A549 (cell line): Measurements from ENCODE around the gene OCA2. TPM values are rescaled to one million over a fixed set of nuclear protein-coding genes. Genes with fewer than 3 reads are reported as not detected.
"Not testable (repeated sequence)": the region's sequence is repeated elsewhere in the genome, so short reads cannot be mapped to it uniquely, and the experiment has no call there.

Source experiments
- ATAC-seq, 2 experiments: fragments of 200-7000 bp in 1 of 2; fragments of >200 bp in 1 of 2; cut with Nextera tagmentation in 1 of 2; cut with Tn5 transposase in 1 of 2; 3 replicates each; pipeline versions ENCODE4 v1.8.0 to v1.9.1; 2018 to 2020; ENCODE audit warnings: mild to moderate bottlenecking in 1 of 2, moderate library complexity in 1 of 2
- CTCF ChIA-PET: fragments of 300-600 bp; sonication (Branson Sonifier 250); formaldehyde crosslinking; extraction: SDS; loops from one replicate; lab custom pipeline; 2021; ENCODE audit warnings: antibody characterized with exemption, inconsistent platforms; lab: Yijun Ruan, JAX
- POLR2A ChIA-PET: fragments of 350-600 bp; formaldehyde crosslinking; extraction: SDS; loops from one replicate; lab custom pipeline; 2021; ENCODE audit warnings: antibody characterized with exemption, inconsistent platforms; lab: Yijun Ruan, JAX
- DNase-seq, 2 experiments: peaks; one replicate each; pipeline versions ENCODE4 v3.0.0 to v3.0.0-alpha.2; 2011 to 2016; ENCODE audit warnings: low read depth in 1 of 2, low spot score in 1 of 2
- FAIRE-seq: peaks from 2 replicates; lab custom pipeline; 2011; peaks lifted over from hg19 to GRCh38; lab: Jason Lieb, UNC
- H3K27ac ChIP-seq, 2 experiments: fragments of >200 bp; sonication (Bioruptor Twin); formaldehyde crosslinking; 3 replicates each; pipeline ENCODE4 v1.5.1; 2016 to 2017
- H3K4me1 ChIP-seq: fragments of >200 bp; sonication (Bioruptor Twin); formaldehyde crosslinking; 3 replicates; pipeline ENCODE4 v1.6.1; 2016
- H3K4me2 ChIP-seq: fragments of >200 bp; sonication (Bioruptor Twin); formaldehyde crosslinking; 3 replicates; pipeline ENCODE4 v1.6.1; 2016
- H3K4me3 ChIP-seq: fragments of >200 bp; sonication (Bioruptor Twin); formaldehyde crosslinking; 3 replicates; pipeline ENCODE4 v1.5.1; 2016
- H3K9me3 ChIP-seq: fragments of >200 bp; sonication (Bioruptor Twin); formaldehyde crosslinking; 3 replicates; pipeline ENCODE4 v1.6.1; 2016
- CHD4 ChIP-seq: fragments of 200-600 bp; sonication (generic); IDR thresholded peaks from 2 replicates; pipeline ENCODE4 v1.6.1; 2016; ENCODE audit warnings: antibody characterized with exemption, mild to moderate bottlenecking, borderline replicate concordance
- EP300 ChIP-seq, 2 experiments: fragments of >200 bp; sonication (Bioruptor Twin); formaldehyde crosslinking; IDR thresholded peaks; 2 replicates in 1 of 2; 3 replicates in 1 of 2; pipeline ENCODE4 v1.6.1; 2016 to 2017
- GATA3 ChIP-seq: IDR thresholded peaks from 2 replicates; pipeline ENCODE4 v1.6.1; 2012; ENCODE audit warnings: borderline replicate concordance
- HOXA7 ChIP-seq: fragments of 250-450 bp; sonication (Bioruptor Pico); IDR thresholded peaks from 2 replicates; pipeline ENCODE4 v1.5.0; 2020; ENCODE audit warnings: mild to moderate bottlenecking, moderate library complexity
- JUN ChIP-seq, 2 experiments: fragments of >200 bp; sonication (Bioruptor Twin); formaldehyde crosslinking; IDR thresholded peaks; 2 replicates in 1 of 2; 3 replicates in 1 of 2; pipeline ENCODE4 v1.6.1; 2016 to 2017
- KDM1A ChIP-seq: fragments of 200-600 bp; sonication (generic); IDR thresholded peaks from 2 replicates; pipeline ENCODE4 v1.6.1; 2016; ENCODE audit warnings: low read depth, mild to moderate bottlenecking
- KDM5A ChIP-seq: fragments of 200-600 bp; sonication (generic); IDR thresholded peaks from 2 replicates; pipeline ENCODE4 v1.6.1; 2016; ENCODE audit warnings: antibody characterized with exemption, mild to moderate bottlenecking
- NPAS2 ChIP-seq: fragments of 250-450 bp; sonication (Bioruptor Pico); IDR thresholded peaks from 2 replicates; pipeline ENCODE4 v1.8.0; 2022; ENCODE audit warnings: mild to moderate bottlenecking, moderate library complexity, borderline replicate concordance
- NR3C1 ChIP-seq: fragments of >200 bp; sonication (Bioruptor Twin); formaldehyde crosslinking; IDR thresholded peaks from 3 replicates; pipeline ENCODE4 v1.6.1; 2017
- POLR2A ChIP-seq: IDR thresholded peaks from 2 replicates; pipeline ENCODE4 v1.6.1; 2012; ENCODE audit warnings: mild to moderate bottlenecking, low read length
- POLR2AphosphoS2 ChIP-seq: conservative IDR thresholded peaks from 2 replicates; pipeline ENCODE4 v1.6.1; 2012; ENCODE audit warnings: low read length, improper control_type of control experiment, inconsistent platforms
- RCOR1 ChIP-seq: fragments of 150-350 bp; IDR thresholded peaks from 2 replicates; pipeline ENCODE4 v1.6.1; 2014; ENCODE audit warnings: antibody characterized with exemption, low read length, low read depth
- SMC3 ChIP-seq: fragments of >200 bp; sonication (Bioruptor Twin); formaldehyde crosslinking; IDR thresholded peaks from 3 replicates; pipeline ENCODE4 v1.6.1; 2018; ENCODE audit warnings: inconsistent platforms
- ZC3H11A ChIP-seq: fragments of 450-650 bp; IDR thresholded peaks from 2 replicates; pipeline ENCODE4 v1.6.1; 2014; ENCODE audit warnings: antibody characterized with exemption, mild to moderate bottlenecking
- WGBS: methylation state at CpG from one replicate; pipeline ENCODE4 v1.1.6; 2017; ENCODE audit errors: missing lambda C conversion rate; 5-methylcytosine and 5-hydroxymethylcytosine counted together
- polyA plus RNA-seq, 4 experiments: library from polyadenylated mRNA; depleted of rRNA in 3 of 4; stranded (reverse); fragments of >200 nt; fragmentation: RNase III in 1 of 4; extraction: RNeasy Plus Mini Kit Qiagen cat#74134 plus additional on column Dnase treatment in 1 of 4; gene quantifications; 2 replicates in 3 of 4; 3 replicates in 1 of 4; pipeline ENCODE4 v1.2.3, GENCODE V29; 2011 to 2017
- TF ChIP-seq, protein P1 (sequence below): IDR thresholded peaks from 2 replicates; pipeline ENCODE4 v1.6.1; 2012
- TF ChIP-seq, protein P2 (sequence below): fragments of >200 bp; sonication (Bioruptor Twin); formaldehyde crosslinking; IDR thresholded peaks from 2 replicates; pipeline ENCODE4 v1.6.1; 2016

Gene OCA2
- polyA plus RNA-seq, 2 of the 4 experiments (the other 2 are of a cell fraction) = 0.17 to 0.25 TPM

DNA sequence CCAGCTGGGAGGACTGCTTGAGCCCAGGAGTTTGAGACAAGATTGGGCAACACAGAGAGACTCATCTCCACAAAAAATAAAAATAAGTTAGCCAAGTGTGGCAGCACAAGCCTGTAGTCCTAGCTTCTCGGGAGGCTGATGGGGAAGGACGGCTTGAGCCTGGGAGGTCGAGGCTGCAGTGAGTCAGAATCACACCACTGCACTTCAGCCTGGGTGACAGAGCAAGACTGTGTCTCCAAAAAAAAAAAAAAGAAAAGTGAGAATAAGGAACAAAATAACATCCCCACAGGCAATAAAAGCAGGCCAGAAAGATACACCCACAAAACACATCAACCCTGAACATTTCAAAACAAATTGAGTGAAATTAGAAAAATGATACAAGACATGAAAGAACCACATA lies 48.7 kb upstream of the OCA2 start:
- Histone ChIP-seq H3K27ac (no peak overlapping the region), H3K4me2 (no peak overlapping the region), H3K9me3 (no peaks in the 10 kb centered on the region), H3K4me1 (peaks cover 11% of the 10 kb centered on the region), H3K4me3 (no peak overlapping the region)
- POLR2A ChIA-PET = no interaction called here
- DNase-seq = no peak
- no peak for FAIRE-seq
- 76% methylated on average over 3 of the region's 3 CpGs for WGBS
- TF ChIP-seq KDM1A (no peak), ZC3H11A (no peak), POLR2AphosphoS2 (no peak), GATA3 (no peak), NPAS2 (CRISPR knock-in tag) (no peak), RCOR1 (no peak)
- TF ChIP-seq, protein P1, sequence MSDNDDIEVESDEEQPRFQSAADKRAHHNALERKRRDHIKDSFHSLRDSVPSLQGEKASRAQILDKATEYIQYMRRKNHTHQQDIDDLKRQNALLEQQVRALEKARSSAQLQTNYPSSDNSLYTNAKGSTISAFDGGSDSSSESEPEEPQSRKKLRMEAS = no peak
- TF ChIP-seq, protein P2, sequence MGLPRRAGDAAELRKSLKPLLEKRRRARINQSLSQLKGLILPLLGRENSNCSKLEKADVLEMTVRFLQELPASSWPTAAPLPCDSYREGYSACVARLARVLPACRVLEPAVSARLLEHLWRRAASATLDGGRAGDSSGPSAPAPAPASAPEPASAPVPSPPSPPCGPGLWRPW = no peak
- CTCF ChIA-PET = interaction anchor here (0.6 to 1.1 kb wide), 2 partner anchors 12 to 22 kb away, joined by 3 to 5 read pairs; no protein-coding TSS in a partner anchor
- no peak for ATAC-seq

GRCh38 chr15:28145419-28145818 lies 46.3 kb upstream of the OCA2 start:
- FAIRE-seq, H3K9me3 ChIP-seq, H3K4me3 ChIP-seq, POLR2A ChIA-PET, H3K4me2 ChIP-seq, DNase-seq, H3K27ac ChIP-seq, ATAC-seq, H3K4me1 ChIP-seq: not testable (repeated sequence)
- CTCF ChIA-PET = interaction anchor here (4.9 kb wide), 1 partner anchor 19 kb away, joined by 17 read pairs; no protein-coding TSS in a partner anchor
- WGBS = 81% methylated on average over 4 of the region's 4 CpGs

DNA sequence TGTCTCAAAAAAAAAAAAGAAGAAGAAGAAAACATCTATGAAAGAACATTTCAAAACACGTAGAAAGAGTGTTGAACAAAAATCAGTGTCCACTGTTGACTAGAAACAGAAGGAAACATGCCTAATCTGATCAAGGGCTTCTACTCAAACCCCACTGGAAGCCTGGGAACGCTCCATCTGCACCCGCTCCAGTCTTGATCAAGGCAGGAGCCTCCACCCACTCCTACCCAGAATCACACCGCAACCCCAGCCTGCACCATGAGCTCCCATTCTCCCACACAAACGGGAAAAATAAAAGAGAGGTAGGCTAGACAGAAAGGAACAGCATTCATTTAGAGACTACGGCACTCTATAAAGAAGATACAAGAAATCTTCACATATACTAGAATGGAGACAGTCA lies 40.9 kb upstream of the OCA2 start:
- no peak overlapping the region for H3K4me2 ChIP-seq
- FAIRE-seq (no peak), ATAC-seq (no peak), DNase-seq (no peak)
- POLR2A ChIA-PET = no interaction called here
- CTCF ChIA-PET = interaction anchor here (4.6 kb wide), 1 partner anchor 14 kb away, joined by 19 read pairs; no protein-coding TSS in a partner anchor
- H3K4me1 ChIP-seq = no peaks in the 10 kb centered on the region
- no peaks in the 10 kb centered on the region for H3K9me3 ChIP-seq
- WGBS = 92% methylated on average over 6 of the region's 6 CpGs
- no peak overlapping the region for H3K4me3 ChIP-seq
- TF ChIP-seq SMC3 (no peak), NR3C1 (no peak), EP300 (IDR thresholded peaks at IDR 0.05) (no peak), POLR2A (no peak), KDM5A (no peak), CHD4 (no peak), JUN (IDR thresholded peaks at IDR 0.05) (no peak), HOXA7 (CRISPR knock-in tag) (no peak)
- TF ChIP-seq, protein P1 = no peak
- no peak overlapping the region for H3K27ac ChIP-seq

DNA sequence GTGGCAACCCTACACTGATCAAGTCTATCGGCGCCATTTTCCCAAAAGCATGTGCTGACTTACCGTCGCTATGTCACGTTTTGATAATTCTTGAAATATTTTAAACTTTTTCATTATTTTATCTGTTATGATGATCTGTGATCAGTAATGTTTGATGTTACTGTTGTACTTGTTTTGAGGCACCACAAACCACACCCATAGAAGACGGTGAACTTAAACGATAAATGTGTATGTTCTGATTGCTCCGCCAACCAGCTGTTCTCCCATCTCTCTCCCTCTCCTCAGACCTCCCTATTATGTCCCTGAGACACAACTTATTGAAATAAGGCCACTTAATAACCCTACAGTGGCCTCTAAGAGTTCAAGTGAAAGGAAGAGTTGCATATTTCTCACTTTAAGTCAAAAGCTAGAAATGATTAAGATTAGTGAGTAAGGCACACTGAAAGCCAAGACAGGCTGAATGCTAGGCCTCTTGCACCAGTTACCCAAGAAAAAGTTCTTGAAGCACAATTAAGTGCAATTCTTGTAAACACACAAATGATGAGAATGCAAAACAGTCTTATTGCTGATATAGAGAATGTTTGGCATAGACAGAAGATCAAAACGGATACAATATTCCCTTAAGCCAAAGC lies 38.4 kb upstream of the OCA2 start:
- H3K4me1 ChIP-seq, H3K4me2 ChIP-seq, H3K9me3 ChIP-seq, DNase-seq, POLR2A ChIA-PET, FAIRE-seq, ATAC-seq, H3K27ac ChIP-seq, H3K4me3 ChIP-seq: not testable (repeated sequence)
- CTCF ChIA-PET = interaction anchor here (4.6 kb wide), 1 partner anchor 12 kb away, joined by 19 read pairs; no protein-coding TSS in a partner anchor
- 85% methylated on average over 9 of the region's 9 CpGs for WGBS

DNA sequence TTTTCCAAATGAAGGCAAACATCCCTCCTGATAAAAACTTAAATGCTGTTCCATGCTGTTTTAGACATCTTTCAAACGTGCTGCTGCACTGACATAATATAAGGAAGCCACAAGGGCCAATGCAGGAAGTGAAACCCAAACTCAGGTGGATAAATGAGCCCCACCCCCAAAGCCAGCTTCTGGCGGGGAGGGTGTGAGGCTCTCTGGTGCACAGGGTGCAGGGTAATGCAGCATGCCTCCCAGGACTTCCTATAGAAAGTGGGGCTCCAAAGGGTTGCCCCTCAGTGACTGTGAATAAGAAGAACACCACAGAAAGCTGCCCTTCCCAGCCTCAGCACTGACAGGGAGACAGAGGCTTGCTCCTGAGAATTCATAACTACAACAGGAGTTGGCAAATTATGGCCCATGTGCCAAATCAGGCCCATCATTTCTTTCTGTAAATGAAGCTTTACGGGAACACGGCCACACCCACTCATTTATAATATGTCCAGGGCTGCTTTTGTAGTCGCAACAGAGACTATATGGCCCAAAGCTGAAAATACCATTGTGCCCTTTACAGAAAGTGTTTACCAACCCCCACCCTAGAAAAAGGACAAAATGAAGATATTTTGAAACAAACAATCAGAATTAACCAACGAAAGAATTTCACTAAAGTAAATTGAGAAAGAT lies 37.3 kb upstream of the OCA2 start:
- DNase-seq, H3K27ac ChIP-seq, ATAC-seq, H3K4me3 ChIP-seq, H3K9me3 ChIP-seq, FAIRE-seq, H3K4me2 ChIP-seq, H3K4me1 ChIP-seq, POLR2A ChIA-PET: not testable (repeated sequence)
- 89% methylated on average over 6 of the region's 6 CpGs for WGBS
- CTCF ChIA-PET = interaction anchor here (0.5 to 4.6 kb wide), 2 partner anchors 10 to 104 kb away, joined by 3 to 19 read pairs; no protein-coding TSS in a partner anchor
